ENCODE data around the gene ZNF547. TPM values are rescaled to one million over a fixed set of nuclear protein-coding genes. Genes with fewer than 3 reads are reported as not detected.
"Not testable (repeated sequence)": the region's sequence is repeated elsewhere in the genome, so short reads cannot be mapped to it uniquely, and the experiment has no call there.

The ZNF547 gene
- total RNA-seq, 1 experiment from 2014 or later: 3.2 TPM

- Histone ChIP-seq H4K20me1 (ENCODE audit: low read length) (no peaks in the 10 kb centered on the region), H2AFZ (ENCODE audit: low read length) (no peak overlapping the region), H3K9me3 (ENCODE audit: low read length) (peaks cover 25% of the 10 kb centered on the region), H3K9ac (ENCODE audit: low read length) (no peak overlapping the region), H3K36me3 (ENCODE audit: low read depth, low read length) (peaks cover 56% of the 10 kb centered on the region), H3F3A (ENCODE audit: low read length, unreplicated experiment) (no peaks in the 10 kb centered on the region), H3K9me2 (replicated peaks; ENCODE audit: low read length) (no peaks in the 10 kb centered on the region), H3K4me1 (ENCODE audit: insufficient read depth, low read length) (no peaks in the 10 kb centered on the region), H3K4me2 (ENCODE audit: low read length) (no peak overlapping the region), H3K4me3 (ENCODE audit: low read length) (no peak overlapping the region), H3K27me3 (ENCODE audit: low read length) (no peaks in the 10 kb centered on the region), H3K79me2 (ENCODE audit: low read length) (no peaks in the 10 kb centered on the region), H3K27ac (ENCODE audit: low read length) (no peak overlapping the region)
- POLR2A ChIA-PET (ENCODE audit: unreplicated experiment): no interaction called here
- DNase-seq (no peak), ATAC-seq (no peak)
- no peak for TF ChIP-seq EZH2 (IDR thresholded peaks at IDR 0.05; ENCODE audit: low read length, unreplicated experiment)
- TF ChIP-seq EZH2phosphoT487 (IDR thresholded peaks at IDR 0.05; ENCODE audit: borderline replicate concordance, low read length): no peak
- TF ChIP-seq CTCF (conservative IDR thresholded peaks at IDR 0.05; ENCODE audit: low read depth, low read length): no peak
- CTCF ChIA-PET: no interaction called here
- intact Hi-C loops (cut with micrococcal nuclease): no loop called here
- no TSS peak for BruUV-seq (replicated peaks)
Observed at GRCh38 chr19:57374179-57374578, 10.8 kb downstream of the ZNF547 start.

GRCh38 chr19:57374647-57375046, 11.3 kb downstream of the ZNF547 start:
- H3K27ac ChIP-seq (ENCODE audit: low read length); H4K20me1 ChIP-seq (ENCODE audit: low read length); H2AFZ ChIP-seq (ENCODE audit: low read length); H3F3A ChIP-seq (ENCODE audit: low read length, unreplicated experiment); POLR2A ChIA-PET (ENCODE audit: unreplicated experiment); intact Hi-C loops (cut with micrococcal nuclease); H3K27me3 ChIP-seq (ENCODE audit: low read length); H3K4me3 ChIP-seq (ENCODE audit: low read length); BruUV-seq (replicated peaks); H3K9me2 ChIP-seq (replicated peaks; ENCODE audit: low read length); H3K4me1 ChIP-seq (ENCODE audit: insufficient read depth, low read length); ATAC-seq; H3K9ac ChIP-seq (ENCODE audit: low read length); H3K4me2 ChIP-seq (ENCODE audit: low read length); DNase-seq; CTCF ChIA-PET; H3K79me2 ChIP-seq (ENCODE audit: low read length): not testable (repeated sequence)
- Histone ChIP-seq H3K9me3 (ENCODE audit: low read length) (peaks cover 25% of the 10 kb centered on the region), H3K36me3 (ENCODE audit: low read depth, low read length) (peaks cover 56% of the 10 kb centered on the region)

GRCh38 chr19:57376151-57376550, 12.8 kb downstream of the ZNF547 start:
- no TSS peak for BruUV-seq (replicated peaks)
- no peaks in the 10 kb centered on the region for H3F3A ChIP-seq (ENCODE audit: low read length, unreplicated experiment)
- no peak overlapping the region for H3K27ac ChIP-seq (ENCODE audit: low read length)
- H3K79me2 ChIP-seq (ENCODE audit: low read length): no peaks in the 10 kb centered on the region
- intact Hi-C loops (cut with micrococcal nuclease): no loop called here
- peaks cover 25% of the 10 kb centered on the region for H3K9me3 ChIP-seq (ENCODE audit: low read length)
- H3K9me2 ChIP-seq (replicated peaks; ENCODE audit: low read length): no peaks in the 10 kb centered on the region
- no peak overlapping the region for H3K4me2 ChIP-seq (ENCODE audit: low read length)
- no peaks in the 10 kb centered on the region for H4K20me1 ChIP-seq (ENCODE audit: low read length)
- ATAC-seq: no peak
- no peak overlapping the region for H3K9ac ChIP-seq (ENCODE audit: low read length)
- ChIA-PET CTCF (no interaction called here), POLR2A (ENCODE audit: unreplicated experiment) (no interaction called here)
- no peak overlapping the region for H3K4me3 ChIP-seq (ENCODE audit: low read length)
- TF ChIP-seq CTCF (conservative IDR thresholded peaks at IDR 0.05; ENCODE audit: low read depth, low read length) (no peak), EZH2 (IDR thresholded peaks at IDR 0.05; ENCODE audit: low read length, unreplicated experiment) (no peak), EZH2phosphoT487 (IDR thresholded peaks at IDR 0.05; ENCODE audit: borderline replicate concordance, low read length) (no peak)
- H3K36me3 ChIP-seq (ENCODE audit: low read depth, low read length): peaks cover 56% of the 10 kb centered on the region
- H3K4me1 ChIP-seq (ENCODE audit: insufficient read depth, low read length): no peaks in the 10 kb centered on the region
- DNase-seq: no peak
- no peaks in the 10 kb centered on the region for H3K27me3 ChIP-seq (ENCODE audit: low read length)
- H2AFZ ChIP-seq (ENCODE audit: low read length): no peak overlapping the region
